K562 (cell line): Measurements from ENCODE around the gene DND1. TPM values are rescaled to one million over a fixed set of nuclear protein-coding genes. Genes with fewer than 3 reads are reported as not detected.
A peak's percentile ranks its signal among the peaks of the same experiment; 100 is the strongest.

Experiments used
- BCLAF1 ChIP-seq, 2 experiments: fragments of 450-650 bp in 1 of 2; IDR thresholded peaks; 2 replicates each; pipeline ENCODE4 v1.6.1; 2011 to 2017; ENCODE audit warnings: low read depth in 2 of 2, antibody characterized with exemption in 1 of 2, borderline replicate concordance in 1 of 2, low read length in 1 of 2, mild to moderate bottlenecking in 1 of 2, mixed read lengths in 1 of 2; ENCODE audit not compliant: control insufficient read depth in 1 of 2
- CUX1 ChIP-seq: fragments of 200-800 bp; sonication (Bioruptor generic); IDR thresholded peaks from 2 replicates; pipeline ENCODE4 v1.6.1; 2016; ENCODE audit warnings: missing genetic modification characterization, missing compliant biosample characterization
- DEAF1 ChIP-seq: fragments of 450-650 bp; formaldehyde crosslinking; IDR thresholded peaks from 2 replicates; pipeline ENCODE4 v1.4.0; 2020; ENCODE audit warnings: mild to moderate bottlenecking, moderate library complexity
- ETV5 ChIP-seq: sonication (generic); formaldehyde crosslinking; IDR thresholded peaks from 2 replicates; pipeline ENCODE4 v1.4.0; 2020; ENCODE audit warnings: low read depth, mild to moderate bottlenecking, missing genetic modification reagents
- FOXP1 ChIP-seq: sonication (generic); formaldehyde crosslinking; IDR thresholded peaks from 2 replicates; pipeline ENCODE4 v1.8.0; 2022; ENCODE audit warnings: mild to moderate bottlenecking, missing genetic modification reagents
- MYNN ChIP-seq, 2 experiments: sonication (generic); formaldehyde crosslinking in 1 of 2; IDR thresholded peaks; 2 replicates each; pipeline versions ENCODE4 v1.5.0 to v1.6.1; 2016 to 2020; ENCODE audit warnings: antibody characterized with exemption in 1 of 2, missing genetic modification reagents in 1 of 2
- THRB ChIP-seq: fragments of 450-650 bp; formaldehyde crosslinking; conservative IDR thresholded peaks from 2 replicates; pipeline ENCODE4 v1.4.0; 2022; ENCODE audit warnings: mild to moderate bottlenecking, missing genetic modification characterization
- polyA plus RNA-seq, 8 experiments: library from polyadenylated mRNA; depleted of rRNA in 4 of 8; stranded (reverse) in 5 of 8; unstranded in 3 of 8; fragments of >200 nt; fragmentation: Nextera tagmentation in 2 of 8; fragmentation: Illumina TruSeq in 1 of 8; extraction: Ambion mirVana in 2 of 8; extraction: Trizol in 1 of 8; gene quantifications; 2 replicates each; pipeline versions ENCODE4 v1.2.1 to v1.2.3, GENCODE V29; 2011 to 2014; ENCODE audit warnings: inconsistent platforms in 1 of 8, missing spikeins in 1 of 8
- total RNA-seq, 7 experiments: library from RNA; depleted of rRNA in 6 of 7; stranded (reverse); fragments of >200 nt in 6 of 7; fragmentation: Illumina TruSeq in 2 of 7; extraction: Trizol in 2 of 7; gene quantifications; 2 replicates each; pipeline versions ENCODE4 v1.2.1 to v1.2.3, GENCODE V29; 2011 to 2021; ENCODE audit warnings: low replicate concordance in 1 of 7

Gene DND1
- total and polyA plus RNA-seq, 9 of the 15 experiments (the other 6 are each of a cell fraction or from before 2014, with no cell fraction given) = 0.37 to 2.0 (median 0.90) TPM; not detected in 3

GRCh38 chr5:140639148-140639981, 34.0 kb downstream of the DND1 start, which contains the start of gene TMCO6 (continued):
- no peak for TF ChIP-seq THRB (CRISPR knock-in tag)
- TF ChIP-seq CUX1 (CRISPR knock-in tag) = peak; percentile 80; the same call in 1 of the 2 replicates
- TF ChIP-seq BCLAF1 (IDR thresholded peaks at IDR 0.05; ENCODE audit: borderline replicate concordance in 1 of 2, control insufficient read depth in 1 of 2, low read depth in 2 of 2, low read length in 1 of 2) = peak in 1 of 2 experiments; percentile 84; a peak in 1 of 4 replicates
- TF ChIP-seq DEAF1 (CRISPR knock-in tag) = no peak
- TF ChIP-seq FOXP1 (CRISPR knock-in tag) = peak; percentile 66
- TF ChIP-seq MYNN (IDR thresholded peaks at IDR 0.05) = peak; percentile 54; the same call in 1 of the 2 replicates
- no peak for TF ChIP-seq MYNN (CRISPR knock-in tag; IDR thresholded peaks at IDR 0.05)
- no peak; the same call in 1 of the 2 replicates for TF ChIP-seq ETV5 (CRISPR knock-in tag)
